Tibial nerve (tissue), 3 donors: Measurements from ENCODE around the gene TMEM242.

Experiments used
- POLR2A ChIP-seq, 2 donors: fragments of 450-650 bp; IDR thresholded peaks; one replicate each; pipeline ENCODE4 v1.6.1; 2017; ENCODE audit warnings: antibody characterized with exemption in 2 of 2, mild to moderate bottlenecking in 2 of 2, moderate library complexity in 2 of 2
- TF ChIP-seq, protein P1 (sequence below), 5 experiments: fragments of 200-600 bp in 3 of 5; fragments of 450-650 bp in 2 of 5; sonication (generic) in 3 of 5; IDR thresholded peaks; one replicate each; pipeline ENCODE4 v1.5.1; 2016 to 2019; ENCODE audit warnings: antibody characterized with exemption in 5 of 5, mild to moderate bottlenecking in 3 of 5, moderate library complexity in 2 of 5

DNA sequence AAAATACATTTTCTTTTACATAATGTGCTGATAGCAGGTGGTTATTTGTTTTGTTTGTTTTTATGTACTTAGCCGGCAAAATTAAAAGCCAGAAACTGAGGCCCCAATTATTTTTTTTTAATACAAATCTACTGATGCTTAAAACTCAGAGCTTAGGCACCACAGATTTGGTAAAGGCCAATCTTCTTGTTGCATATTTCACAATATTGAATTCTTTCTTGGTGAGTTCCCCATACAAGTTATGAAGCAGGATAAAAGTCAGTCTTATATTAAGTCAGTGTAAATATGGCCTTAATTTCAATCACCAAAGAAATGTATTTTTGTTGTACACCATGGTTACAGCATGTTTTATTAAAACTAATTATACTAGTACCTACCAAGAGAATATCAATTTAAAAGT, 41.4 kb upstream of the TMEM242 start:
- TF ChIP-seq, protein P1, sequence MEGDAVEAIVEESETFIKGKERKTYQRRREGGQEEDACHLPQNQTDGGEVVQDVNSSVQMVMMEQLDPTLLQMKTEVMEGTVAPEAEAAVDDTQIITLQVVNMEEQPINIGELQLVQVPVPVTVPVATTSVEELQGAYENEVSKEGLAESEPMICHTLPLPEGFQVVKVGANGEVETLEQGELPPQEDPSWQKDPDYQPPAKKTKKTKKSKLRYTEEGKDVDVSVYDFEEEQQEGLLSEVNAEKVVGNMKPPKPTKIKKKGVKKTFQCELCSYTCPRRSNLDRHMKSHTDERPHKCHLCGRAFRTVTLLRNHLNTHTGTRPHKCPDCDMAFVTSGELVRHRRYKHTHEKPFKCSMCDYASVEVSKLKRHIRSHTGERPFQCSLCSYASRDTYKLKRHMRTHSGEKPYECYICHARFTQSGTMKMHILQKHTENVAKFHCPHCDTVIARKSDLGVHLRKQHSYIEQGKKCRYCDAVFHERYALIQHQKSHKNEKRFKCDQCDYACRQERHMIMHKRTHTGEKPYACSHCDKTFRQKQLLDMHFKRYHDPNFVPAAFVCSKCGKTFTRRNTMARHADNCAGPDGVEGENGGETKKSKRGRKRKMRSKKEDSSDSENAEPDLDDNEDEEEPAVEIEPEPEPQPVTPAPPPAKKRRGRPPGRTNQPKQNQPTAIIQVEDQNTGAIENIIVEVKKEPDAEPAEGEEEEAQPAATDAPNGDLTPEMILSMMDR (IDR thresholded peaks at IDR 0.05), result no peak
- TF ChIP-seq POLR2A (IDR thresholded peaks at IDR 0.05), result no peak
